Effector memory CD4-positive, alpha-beta T cell (primary cell): ENCODE data around the gene TOR3A.

Experiments
- DNase-seq, 3 donors: peaks; one replicate each; pipeline ENCODE4 v3.0.0-alpha.2; 2020
- H3K27ac ChIP-seq: 2 replicates; pipeline ENCODE4 v1.7.0; 2013; ENCODE audit warnings: mild to moderate bottlenecking, low read length, moderate library complexity; ENCODE audit not compliant: insufficient read depth, poor library complexity, severe bottlenecking
- H3K27me3 ChIP-seq: replicated peaks from 2 replicates; pipeline ENCODE4 v1.7.0; 2013; ENCODE audit warnings: mild to moderate bottlenecking, low read length; ENCODE audit not compliant: insufficient read depth, control insufficient read depth, poor library complexity, severe bottlenecking
- H3K36me3 ChIP-seq: 2 replicates; pipeline ENCODE4 v1.7.0; 2013; ENCODE audit warnings: mild to moderate bottlenecking, low read length, moderate library complexity; ENCODE audit not compliant: control insufficient read depth, insufficient read depth
- H3K4me1 ChIP-seq: 2 replicates; pipeline ENCODE4 v1.7.0; 2013; ENCODE audit warnings: low read length, mild to moderate bottlenecking; ENCODE audit not compliant: control insufficient read depth, insufficient read depth, poor library complexity, severe bottlenecking
- H3K4me3 ChIP-seq: 2 replicates; pipeline ENCODE4 v1.7.0; 2013; ENCODE audit warnings: low read length, low read depth, mild to moderate bottlenecking; ENCODE audit not compliant: insufficient read depth, poor library complexity, severe bottlenecking
- H3K9me3 ChIP-seq: 2 replicates; pipeline ENCODE4 v1.7.0; 2013; ENCODE audit warnings: mild to moderate bottlenecking, low read length, moderate library complexity; ENCODE audit not compliant: control insufficient read depth

TOR3A gene

DNA sequence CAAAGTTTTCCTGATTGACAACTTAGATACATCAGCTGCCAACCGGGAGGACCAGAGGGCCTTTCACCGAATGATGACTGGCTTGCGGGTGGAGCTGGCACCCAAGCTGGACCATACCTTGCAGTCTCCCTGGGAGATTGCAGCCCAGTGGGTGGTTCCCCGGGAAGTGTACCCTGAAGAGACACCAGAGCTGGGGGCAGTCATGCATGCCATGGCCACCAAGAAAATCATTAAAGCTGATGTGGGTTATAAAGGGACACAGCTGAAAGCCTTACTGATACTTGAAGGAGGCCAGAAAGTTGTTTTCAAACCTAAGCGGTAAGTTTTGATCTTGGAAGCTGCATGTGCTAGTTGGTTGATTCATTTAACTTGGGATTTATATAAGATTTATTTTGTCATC lies 38.0 kb upstream of the TOR3A start:
- Histone ChIP-seq H3K27me3 (no peaks in the 10 kb centered on the region), H3K4me3 (no peak overlapping the region), H3K36me3 (no peaks in the 10 kb centered on the region), H3K4me1 (no peaks in the 10 kb centered on the region), H3K27ac (no peak overlapping the region), H3K9me3 (no peaks in the 10 kb centered on the region)
- DNase-seq: no peak

DNA sequence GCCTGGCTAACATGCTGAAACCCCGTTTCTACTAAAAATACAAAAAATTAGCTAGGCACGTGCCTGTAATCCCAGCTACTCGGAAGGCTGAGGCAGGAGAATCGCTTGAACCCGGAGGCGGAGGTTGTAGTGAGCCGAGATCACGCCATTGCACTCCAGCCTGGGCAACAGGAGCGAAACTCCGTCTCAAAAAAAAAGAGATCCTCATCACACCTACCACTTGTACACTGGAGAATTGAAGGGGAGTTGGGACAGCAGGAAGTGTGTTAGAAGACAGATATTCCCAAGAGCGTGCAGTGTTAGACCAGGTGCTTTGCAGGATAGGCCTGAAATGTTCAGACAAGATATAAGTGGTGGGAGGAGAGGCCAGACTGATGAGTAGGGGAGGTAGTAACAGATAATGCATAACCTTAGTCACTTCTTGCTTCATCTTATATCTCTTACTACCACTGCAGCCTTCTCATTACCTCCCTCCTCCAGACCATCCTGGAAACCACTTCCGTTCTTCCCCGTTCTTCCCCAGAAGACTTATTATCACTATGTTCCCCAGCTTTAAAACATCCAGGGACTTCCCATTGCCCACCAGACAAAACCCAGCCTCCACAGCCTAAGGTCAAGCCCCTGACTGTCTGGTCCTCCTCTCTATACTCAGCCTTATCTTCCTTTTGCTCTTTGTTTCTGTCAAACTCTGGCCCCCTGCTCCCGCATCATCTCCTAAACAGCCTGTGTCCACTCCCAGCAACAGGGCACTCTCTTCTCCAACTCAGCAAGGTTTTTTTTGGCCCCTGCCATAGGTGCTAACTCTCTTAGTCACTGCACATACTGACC lies 34.8 kb upstream of the TOR3A start:
- Histone ChIP-seq H3K27ac (no peak overlapping the region), H3K9me3 (no peaks in the 10 kb centered on the region), H3K4me3 (no peak overlapping the region), H3K4me1 (no peaks in the 10 kb centered on the region), H3K36me3 (no peaks in the 10 kb centered on the region), H3K27me3 (no peaks in the 10 kb centered on the region)
- DNase-seq: no peak

DNA sequence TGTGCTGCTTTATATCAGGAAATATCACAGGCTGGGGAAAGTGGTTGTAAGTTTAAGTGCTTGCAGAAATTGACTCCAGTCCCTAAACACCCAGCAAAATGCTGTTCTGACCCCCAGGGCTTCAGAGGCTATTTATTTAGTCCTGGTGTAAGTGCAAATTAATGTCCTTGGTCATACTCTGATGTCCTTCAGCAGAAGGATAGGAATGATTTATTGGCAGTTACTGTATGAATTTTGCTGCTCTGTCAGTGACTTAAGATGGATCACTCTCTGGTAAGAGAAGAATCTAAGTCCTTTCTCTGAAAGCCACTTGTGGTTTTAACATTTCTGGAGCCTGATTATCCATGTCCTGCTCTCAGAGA lies 34.3 kb upstream of the TOR3A start:
- no peak for DNase-seq
- Histone ChIP-seq H3K9me3 (no peaks in the 10 kb centered on the region), H3K27ac (no peak overlapping the region), H3K4me3 (no peak overlapping the region), H3K36me3 (no peaks in the 10 kb centered on the region), H3K4me1 (no peaks in the 10 kb centered on the region), H3K27me3 (no peaks in the 10 kb centered on the region)

DNA sequence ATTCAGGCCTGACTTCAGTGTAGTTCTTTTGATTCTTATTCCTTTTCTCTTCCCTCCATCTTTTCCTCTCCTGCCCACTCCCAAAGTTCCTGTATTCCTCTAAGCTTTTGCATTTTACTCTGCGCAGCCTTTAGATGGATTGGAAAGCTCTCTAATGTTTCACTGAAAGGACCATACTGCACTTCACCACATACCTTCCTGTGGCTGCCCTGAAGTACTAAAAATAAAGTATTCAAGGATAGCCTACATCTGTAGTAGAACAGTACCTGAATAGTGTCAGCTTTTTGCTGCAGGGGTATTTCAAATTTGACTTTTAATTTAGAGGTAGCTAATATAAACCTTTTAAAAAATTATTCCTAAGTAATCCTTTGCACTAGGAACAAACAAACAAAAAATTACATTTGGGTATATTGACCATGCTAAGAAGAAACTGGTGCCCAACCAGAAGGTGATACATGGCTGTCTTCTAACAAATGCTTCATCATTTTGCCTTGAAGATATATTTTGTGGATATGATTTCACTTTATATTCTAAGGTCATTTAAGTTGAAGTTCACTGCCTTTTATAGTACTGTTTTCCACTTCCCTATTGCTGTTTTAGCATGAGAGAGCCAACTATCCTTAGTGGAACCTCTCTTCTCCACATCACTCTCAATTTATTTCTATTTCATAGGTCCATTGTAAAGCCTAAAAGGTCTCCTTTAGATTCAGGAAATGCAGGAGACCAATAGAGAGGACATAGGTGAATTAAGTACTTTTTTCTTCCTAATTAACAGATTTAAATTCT lies 33.3 kb upstream of the TOR3A start:
- Histone ChIP-seq H3K27ac (no peak overlapping the region), H3K9me3 (no peaks in the 10 kb centered on the region), H3K4me1 (no peaks in the 10 kb centered on the region), H3K36me3 (no peaks in the 10 kb centered on the region), H3K4me3 (no peak overlapping the region), H3K27me3 (no peaks in the 10 kb centered on the region)
- no peak for DNase-seq

DNA sequence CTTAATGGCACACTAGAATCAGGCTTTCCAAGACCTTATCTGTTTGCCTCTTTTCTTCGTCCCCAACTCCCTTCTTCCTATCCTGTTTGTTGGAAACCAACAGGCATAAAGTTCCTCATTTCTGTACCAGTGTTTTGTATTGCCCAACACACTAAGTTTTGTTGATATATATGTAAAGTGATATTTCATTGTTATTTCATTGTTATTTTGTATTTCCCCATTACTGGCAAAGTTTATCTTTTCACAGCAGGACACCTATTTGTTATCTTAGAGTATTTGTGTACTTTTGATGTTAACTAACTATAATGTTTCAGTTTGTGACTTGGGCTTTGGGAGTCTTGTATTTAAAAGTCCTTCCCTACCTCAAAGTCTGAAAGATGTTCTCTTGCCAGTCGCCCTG lies 29.1 kb upstream of the TOR3A start:
- no peak overlapping the region for H3K4me3 ChIP-seq
- no peak overlapping the region for H3K27ac ChIP-seq
- DNase-seq: no peak
- no peaks in the 10 kb centered on the region for H3K9me3 ChIP-seq
- peaks cover 5% of the 10 kb centered on the region for H3K36me3 ChIP-seq
- H3K4me1 ChIP-seq: no peaks in the 10 kb centered on the region
- no peaks in the 10 kb centered on the region for H3K27me3 ChIP-seq

DNA sequence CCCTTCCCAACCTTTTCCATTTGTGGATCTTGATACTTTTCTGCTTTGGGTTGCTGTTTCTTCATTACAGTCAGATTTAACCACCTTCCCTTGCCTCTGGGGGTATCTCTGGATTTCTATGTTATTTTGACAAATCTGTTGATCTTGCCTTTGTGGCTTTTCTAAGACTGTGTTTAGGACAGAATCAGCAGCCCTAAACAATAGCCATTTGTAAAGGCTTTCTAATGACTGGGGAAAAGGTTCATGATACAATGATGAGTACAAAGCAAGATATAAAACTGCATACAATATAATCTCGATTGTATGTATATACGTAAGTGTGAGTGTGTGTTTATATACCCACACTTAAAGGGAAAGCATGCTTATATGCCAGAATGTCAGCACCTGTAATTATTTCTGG lies 28.4 kb upstream of the TOR3A start:
- Histone ChIP-seq H3K27me3 (no peaks in the 10 kb centered on the region), H3K36me3 (peaks cover 5% of the 10 kb centered on the region), H3K27ac (no peak overlapping the region), H3K4me1 (no peaks in the 10 kb centered on the region), H3K4me3 (no peak overlapping the region), H3K9me3 (no peaks in the 10 kb centered on the region)
- no peak for DNase-seq

DNA sequence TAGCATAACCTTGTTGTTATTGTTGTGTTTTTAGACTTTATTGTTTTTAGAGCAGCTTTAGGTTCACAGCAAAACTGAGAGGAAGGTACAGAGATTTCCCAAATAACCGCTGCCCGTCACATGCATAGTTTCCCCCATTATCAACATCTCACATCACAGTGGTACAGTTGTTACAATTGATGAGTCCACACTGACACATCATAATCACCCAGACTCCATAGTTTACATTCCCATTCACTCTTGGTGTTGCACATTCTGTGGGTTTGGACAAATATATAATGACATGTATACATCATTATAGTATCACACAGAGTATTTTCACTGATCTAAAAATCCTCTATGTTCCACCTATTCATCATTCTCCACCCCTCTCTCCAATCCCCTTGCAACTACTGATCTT lies 25.9 kb upstream of the TOR3A start:
- H3K4me1 ChIP-seq: no peaks in the 10 kb centered on the region
- no peak overlapping the region for H3K27ac ChIP-seq
- H3K36me3 ChIP-seq: peaks cover 5% of the 10 kb centered on the region
- no peak overlapping the region for H3K4me3 ChIP-seq
- H3K9me3 ChIP-seq: no peaks in the 10 kb centered on the region
- H3K27me3 ChIP-seq: no peaks in the 10 kb centered on the region
- DNase-seq: no peak

DNA sequence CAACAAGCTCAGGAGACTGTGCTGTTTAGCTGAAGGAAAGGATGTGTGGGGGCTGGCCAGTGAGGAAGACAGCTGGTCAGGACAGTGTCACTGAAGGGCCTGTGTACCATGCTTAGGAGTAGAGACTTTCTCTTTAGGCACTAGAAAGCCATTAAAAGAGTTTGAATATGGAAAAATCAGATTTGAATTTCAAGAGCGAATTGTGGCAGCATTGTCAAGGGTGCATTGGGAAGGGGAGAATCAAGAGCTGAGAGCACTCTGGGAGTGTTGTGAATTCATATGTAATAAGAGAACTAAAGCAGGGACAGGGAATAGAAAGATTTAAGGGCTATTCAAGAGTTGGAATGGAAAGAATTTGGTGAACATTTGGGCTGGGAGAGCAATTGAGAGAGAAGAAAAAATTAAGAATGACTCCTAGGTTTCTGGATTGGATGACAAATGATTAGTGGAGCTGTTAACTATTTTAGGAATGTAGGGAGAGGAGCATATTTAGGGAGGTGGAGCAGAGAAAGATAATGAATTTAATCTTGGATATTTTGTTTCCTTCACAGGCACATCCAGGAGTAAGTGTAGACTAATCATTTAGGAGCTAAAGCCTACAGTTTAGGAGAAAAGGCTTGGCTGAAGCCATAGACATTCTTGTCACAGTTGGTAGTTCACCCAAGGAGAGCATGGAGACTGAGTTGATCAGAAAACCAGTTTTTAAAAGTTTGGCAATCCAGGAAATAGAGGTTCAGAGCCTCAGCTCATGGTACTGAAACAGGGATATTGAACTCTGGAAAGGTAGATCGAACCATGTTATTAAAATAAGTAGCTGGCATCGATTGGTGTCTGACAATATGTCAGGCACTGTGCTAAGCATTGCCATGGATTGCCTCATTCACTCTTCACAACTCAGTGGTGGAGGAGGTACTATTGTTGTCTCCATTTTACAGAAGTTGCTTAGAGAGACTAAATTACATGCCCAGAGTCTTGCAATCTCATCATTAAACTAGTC lies 23.1 kb upstream of the TOR3A start:
- DNase-seq: no peak
- Histone ChIP-seq H3K4me3 (no peak overlapping the region), H3K27me3 (no peaks in the 10 kb centered on the region), H3K36me3 (peaks cover 7% of the 10 kb centered on the region), H3K9me3 (no peaks in the 10 kb centered on the region), H3K27ac (no peak overlapping the region), H3K4me1 (no peaks in the 10 kb centered on the region)

DNA sequence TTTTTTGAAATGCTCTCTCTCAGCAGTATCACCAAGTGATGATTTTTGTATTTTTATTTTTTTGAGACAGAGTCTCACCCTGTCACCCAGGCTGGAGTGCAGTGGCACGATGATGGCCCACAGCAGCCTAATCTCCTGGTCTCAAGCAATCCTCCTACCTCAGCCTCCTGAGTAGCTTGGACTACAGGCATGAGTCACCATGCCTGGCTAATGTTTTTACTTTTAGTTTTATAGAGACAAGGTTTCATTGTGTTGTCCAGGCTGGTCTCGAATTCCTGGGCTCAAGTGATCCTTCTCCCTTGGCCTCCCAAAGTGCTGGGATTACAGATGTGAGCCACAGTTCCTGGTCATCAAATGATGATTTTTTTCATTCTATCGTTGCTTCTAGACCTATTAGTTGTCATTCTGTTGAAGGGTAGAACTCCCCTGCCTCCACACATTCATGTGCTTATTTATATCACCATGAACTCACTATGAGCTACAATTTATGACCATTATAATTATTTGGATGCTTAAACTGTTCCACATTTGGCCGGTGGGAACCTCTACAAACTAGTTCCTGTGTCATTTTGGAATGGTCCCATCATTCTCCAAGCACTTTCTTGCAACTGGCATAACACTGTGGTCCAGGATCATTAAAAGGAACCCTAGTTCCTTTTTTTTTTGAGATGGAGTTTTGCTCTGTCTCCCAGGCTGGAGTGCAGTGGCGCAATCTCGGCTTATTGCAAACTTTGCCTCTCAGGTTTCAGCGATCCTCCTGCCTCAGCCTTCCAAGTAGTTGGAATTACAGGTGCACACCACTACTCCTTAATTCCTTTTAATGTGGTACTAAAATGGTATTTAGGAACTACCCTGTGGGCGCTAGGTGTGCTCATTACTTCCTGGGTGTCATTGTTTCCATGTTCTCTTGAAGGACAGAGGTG lies 20.2 kb upstream of the TOR3A start:
- no peak overlapping the region for H3K4me3 ChIP-seq
- no peak overlapping the region for H3K27ac ChIP-seq
- no peaks in the 10 kb centered on the region for H3K4me1 ChIP-seq
- DNase-seq: no peak
- H3K9me3 ChIP-seq: no peaks in the 10 kb centered on the region
- no peaks in the 10 kb centered on the region for H3K27me3 ChIP-seq
- peaks cover 24% of the 10 kb centered on the region for H3K36me3 ChIP-seq
